Fibroblast of mammary gland (primary cell): ENCODE measurements around the gene GATAD2A.

Experiments used
- DNase-seq: peaks from one replicate; pipeline ENCODE4 v3.0.0-alpha.2; 2010; ENCODE audit warnings: low read depth
- H3K4me3 ChIP-seq: 2 replicates; pipeline ENCODE4 v1.5.1; 2011; ENCODE audit warnings: low read depth, mild to moderate bottlenecking, low read length, moderate library complexity; ENCODE audit not compliant: control insufficient read depth
- CTCF ChIP-seq: conservative IDR thresholded peaks from 2 replicates; pipeline ENCODE4 v1.5.1; 2011; ENCODE audit warnings: low read depth, low read length, inconsistent platforms; ENCODE audit not compliant: control insufficient read depth, insufficient read depth

Gene GATAD2A

GRCh38 chr19:19506592-19506991 lies 101.1 kb downstream of the GATAD2A start:
- TF ChIP-seq CTCF: no peak
- no peak for DNase-seq
- no peak overlapping the region for H3K4me3 ChIP-seq

GRCh38 chr19:19507354-19507753 lies 101.9 kb downstream of the GATAD2A start:
- DNase-seq: no peak
- H3K4me3 ChIP-seq: no peak overlapping the region

GRCh38 chr19:19508217-19508616 lies 102.7 kb downstream of the GATAD2A start:
- no peak overlapping the region for H3K4me3 ChIP-seq
- TF ChIP-seq CTCF: no peak
- DNase-seq: no peak

More at GRCh38 chr19:19507354-19507753, 101.9 kb downstream of the GATAD2A start:
- TF ChIP-seq CTCF: no peak

- DNase-seq: no peak
- TF ChIP-seq CTCF: no peak
- no peak overlapping the region for H3K4me3 ChIP-seq
Observed at GRCh38 chr19:19510432-19510831, 105.0 kb downstream of the GATAD2A start.

GRCh38 chr19:19513682-19514081 lies 108.2 kb downstream of the GATAD2A start:
- DNase-seq: no peak
- no peak for TF ChIP-seq CTCF
- peak overlapping the region; percentile 12 for H3K4me3 ChIP-seq

- peak; percentile 66 for DNase-seq
- peak overlapping the region; percentile 12 for H3K4me3 ChIP-seq
- no peak for TF ChIP-seq CTCF
Observed at GRCh38 chr19:19514215-19514657, 108.8 kb downstream of the GATAD2A start.
